A673 (cell line): ENCODE data around the gene PRR5L.

Experiments used
- CTCF ChIP-seq: fragments of 300-800, 200-600 bp; sonication (generic); conservative IDR thresholded peaks from 2 replicates; pipeline ENCODE4 v1.5.1; 2017; ENCODE audit warnings: low read depth, mild to moderate bottlenecking, antibody characterized with exemption, low read length, moderate library complexity, mixed read lengths
- EZH2 ChIP-seq: fragments of 200-600 bp; sonication (generic); IDR thresholded peaks from 2 replicates; pipeline ENCODE4 v1.6.1; 2017; ENCODE audit warnings: borderline replicate concordance, low read depth, mild to moderate bottlenecking, mixed read lengths, antibody characterized with exemption, low read length; ENCODE audit not compliant: poor library complexity, severe bottlenecking

DNA sequence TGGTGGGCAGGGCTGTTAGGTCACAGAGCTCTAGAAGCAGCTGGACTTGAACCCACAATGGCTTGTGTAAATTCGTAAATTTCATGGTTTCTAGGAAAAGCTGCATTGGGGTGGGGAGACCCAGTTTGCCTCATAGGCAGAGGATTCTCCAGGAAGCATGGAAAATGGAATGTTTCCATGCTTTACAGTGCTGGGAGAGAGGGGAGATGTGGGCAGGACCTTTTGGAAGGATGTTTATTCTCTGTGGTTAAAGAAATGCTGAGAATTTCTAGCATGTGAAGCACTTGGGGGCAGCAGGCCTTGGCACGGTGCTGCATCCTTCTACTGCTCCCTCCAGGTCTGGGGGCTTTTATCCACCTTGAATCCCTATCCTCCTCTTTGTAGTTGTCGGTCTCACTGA is 167.7 kb downstream of the PRR5L start:
- TF ChIP-seq CTCF, result no peak
- no peak for TF ChIP-seq EZH2
